SH-SY5Y (cell line): Measurements from ENCODE around the gene UBR4.

Source experiments
- GATA2 ChIP-seq: IDR thresholded peaks from 2 replicates; pipeline ENCODE4 v1.6.1; 2011; ENCODE audit warnings: mild to moderate bottlenecking, low read depth, low read length
- GATA3 ChIP-seq: IDR thresholded peaks from 2 replicates; pipeline ENCODE4 v1.6.1; 2011; ENCODE audit warnings: low read depth, mild to moderate bottlenecking, low read length, moderate library complexity

GRCh38 chr1:19140465-19140864, 69.6 kb downstream of the UBR4 start:
- TF ChIP-seq GATA3 (no peak), GATA2 (no peak)
